Measurements from ENCODE around the gene GSTCD. TPM values are rescaled to one million over a fixed set of nuclear protein-coding genes. Genes with fewer than 3 reads are reported as not detected.
A peak's percentile ranks its signal among the peaks of the same experiment; 100 is the strongest.

GSTCD gene
- total and polyA plus RNA-seq, 4 donors: 1.2 to 8.7 (median 4.3) TPM

DNA sequence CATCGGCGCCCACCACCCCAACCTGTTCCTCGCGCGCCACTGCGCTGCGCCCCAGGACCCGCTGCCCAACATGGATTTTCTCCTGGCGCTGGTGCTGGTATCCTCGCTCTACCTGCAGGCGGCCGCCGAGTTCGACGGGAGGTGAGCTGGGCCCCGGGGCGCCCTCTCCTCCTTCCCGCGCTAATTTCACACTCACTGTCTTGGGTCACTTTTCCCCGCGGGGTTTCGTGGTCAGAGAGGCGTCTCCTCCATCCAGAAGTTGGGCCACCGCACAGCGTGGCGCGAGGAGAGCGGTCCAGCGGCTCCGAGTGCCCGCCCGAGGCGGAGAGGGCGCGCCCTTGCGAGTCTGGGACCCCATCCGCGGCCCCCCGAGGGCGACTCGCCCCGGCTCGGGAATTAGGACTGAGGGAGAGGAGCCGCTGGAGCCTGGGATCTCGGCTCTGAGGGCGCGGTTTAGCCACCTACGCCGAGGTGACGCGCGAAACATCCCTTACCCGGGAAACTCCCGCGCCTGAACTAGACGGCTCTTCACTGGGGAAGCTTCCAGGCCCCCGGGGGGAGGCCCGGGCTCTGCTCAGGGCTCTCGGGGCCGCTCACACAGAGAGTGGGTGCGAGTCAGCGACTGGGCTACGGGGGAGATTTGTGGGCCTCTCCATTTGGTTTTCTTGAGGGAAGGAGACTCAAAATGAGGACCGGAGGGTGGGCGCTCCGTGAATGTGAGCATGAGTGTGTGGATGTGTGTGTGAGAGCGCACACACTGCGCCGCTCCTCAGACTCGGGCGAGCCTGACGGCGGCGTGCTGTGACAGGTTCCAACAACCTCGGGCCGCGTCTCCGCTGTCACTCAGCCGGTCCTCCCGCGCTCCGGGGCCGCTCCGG, 187.2 kb downstream of the GSTCD start:
- no peak overlapping the region for H3K27ac ChIP-seq (ENCODE audit: low read depth in 1 of 2, low read length in 2 of 2)
- H3K4me3 ChIP-seq (ENCODE audit: low read depth in 1 of 3, low read length in 3 of 3): peak overlapping the region in 2 of 3 donors; percentile 5 to 32
- WGBS: 2% methylated on average over 84 of the region's 84 CpGs
- H3K9ac ChIP-seq (ENCODE audit: low read depth in 1 of 2, low read length in 2 of 2): no peak overlapping the region
- TF ChIP-seq NR2F2 (IDR thresholded peaks at IDR 0.05) (no peak), HNF4A (conservative IDR thresholded peaks at IDR 0.05) (no peak), RXRA (IDR thresholded peaks at IDR 0.05) (no peak), HNF4G (IDR thresholded peaks at IDR 0.05) (no peak), TAF1 (conservative IDR thresholded peaks at IDR 0.05) (no peak), RAD21 (IDR thresholded peaks at IDR 0.05) (no peak), YY1 (IDR thresholded peaks at IDR 0.05) (no peak), REST (IDR thresholded peaks at IDR 0.05) (no peak), EGR1 (IDR thresholded peaks at IDR 0.05; ENCODE audit: low read depth in 2 of 2) (no peak), GABPA (IDR thresholded peaks at IDR 0.05 in 1 of 2, conservative IDR thresholded peaks at IDR 0.05 in 1 of 2) (no peak), MAX (IDR thresholded peaks at IDR 0.05) (no peak), CTCF (IDR thresholded peaks at IDR 0.05; ENCODE audit: low read depth, low read length, missing input control) (no peak), SP1 (IDR thresholded peaks at IDR 0.05) (no peak), ATF3 (IDR thresholded peaks at IDR 0.05) (no peak), FOXA2 (IDR thresholded peaks at IDR 0.05) (no peak), JUND (IDR thresholded peaks at IDR 0.05) (no peak), FOXA1 (IDR thresholded peaks at IDR 0.05) (no peak)
- TF ChIP-seq, protein P1, sequence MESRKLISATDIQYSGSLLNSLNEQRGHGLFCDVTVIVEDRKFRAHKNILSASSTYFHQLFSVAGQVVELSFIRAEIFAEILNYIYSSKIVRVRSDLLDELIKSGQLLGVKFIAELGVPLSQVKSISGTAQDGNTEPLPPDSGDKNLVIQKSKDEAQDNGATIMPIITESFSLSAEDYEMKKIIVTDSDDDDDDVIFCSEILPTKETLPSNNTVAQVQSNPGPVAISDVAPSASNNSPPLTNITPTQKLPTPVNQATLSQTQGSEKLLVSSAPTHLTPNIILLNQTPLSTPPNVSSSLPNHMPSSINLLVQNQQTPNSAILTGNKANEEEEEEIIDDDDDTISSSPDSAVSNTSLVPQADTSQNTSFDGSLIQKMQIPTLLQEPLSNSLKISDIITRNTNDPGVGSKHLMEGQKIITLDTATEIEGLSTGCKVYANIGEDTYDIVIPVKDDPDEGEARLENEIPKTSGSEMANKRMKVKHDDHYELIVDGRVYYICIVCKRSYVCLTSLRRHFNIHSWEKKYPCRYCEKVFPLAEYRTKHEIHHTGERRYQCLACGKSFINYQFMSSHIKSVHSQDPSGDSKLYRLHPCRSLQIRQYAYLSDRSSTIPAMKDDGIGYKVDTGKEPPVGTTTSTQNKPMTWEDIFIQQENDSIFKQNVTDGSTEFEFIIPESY (IDR thresholded peaks at IDR 0.05): no peak
- no peaks in the 10 kb centered on the region for H3K36me3 ChIP-seq (ENCODE audit: control insufficient read depth in 4 of 4, insufficient read depth in 3 of 4, low read depth in 1 of 4, low read length in 3 of 4)
- H3K4me1 ChIP-seq (ENCODE audit: control insufficient read depth in 4 of 4, insufficient read depth in 4 of 4, low read length in 3 of 4): peaks cover 0 to 16% (median 5%) of the 10 kb centered on the region in 4 donors
- H3K27me3 ChIP-seq (ENCODE audit: control insufficient read depth in 4 of 4, insufficient read depth in 4 of 4, low read length in 3 of 4): peaks cover 4 to 20% (median 5%) of the 10 kb centered on the region in 4 donors
- H3K9me3 ChIP-seq (ENCODE audit: control insufficient read depth in 4 of 4, low read length in 3 of 4): no peaks in the 10 kb centered on the region
- DNase-seq (ENCODE audit: low spot score): no peak
